Daoy (cell line): ENCODE results near the gene ANK3. TPM values are rescaled to one million over a fixed set of nuclear protein-coding genes. Genes with fewer than 3 reads are reported as not detected.

Source experiments
- DNase-seq: peaks from one replicate; pipeline ENCODE4 v3.0.0-alpha.2; 2015; ENCODE audit warnings: low read depth
- total RNA-seq: library from RNA; depleted of rRNA; stranded (reverse); fragments of >200 nt; shearing (Covaris generic); gene quantifications from 2 replicates; pipeline ENCODE4 v1.2.3, GENCODE V29; 2014

Gene ANK3
- total RNA-seq, 1 experiment from 2014 or later, result 15.9 TPM

DNA sequence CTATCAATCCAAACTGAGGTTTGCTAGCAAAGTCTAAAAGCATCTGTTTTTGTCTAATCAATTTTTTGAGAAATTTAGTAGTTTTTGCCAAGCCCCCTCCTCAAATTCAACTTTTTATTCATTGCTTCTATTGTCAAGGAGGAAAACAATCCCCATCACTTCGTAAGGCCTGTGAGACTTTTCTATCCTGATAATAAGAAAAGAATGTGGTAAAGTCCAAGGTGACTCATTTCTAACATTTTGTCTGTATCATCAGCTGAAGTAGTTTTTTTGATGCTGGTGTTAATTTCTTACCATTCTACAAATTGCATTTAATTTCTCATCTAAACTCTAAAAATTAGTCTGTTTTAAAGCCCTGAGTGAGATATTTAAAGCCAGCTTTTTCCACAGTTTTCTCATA, 11.7 kb downstream of the ANK3 start:
- peak; percentile 26 for DNase-seq

DNA sequence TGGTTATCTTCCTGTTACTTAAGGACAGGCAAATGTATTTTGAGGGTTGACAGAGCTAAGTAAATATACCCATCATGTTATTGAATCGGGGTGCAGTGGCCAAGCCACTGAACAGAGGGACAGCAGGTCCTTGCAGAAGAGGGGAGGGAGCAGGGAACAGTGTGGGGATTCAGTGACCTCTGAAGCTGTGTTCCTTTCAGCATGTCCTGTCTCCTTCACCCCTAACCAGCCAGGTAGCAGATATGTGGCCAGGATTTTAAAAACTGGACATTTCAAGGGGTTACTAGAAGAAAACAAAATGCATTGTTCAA, 12.7 kb downstream of the ANK3 start:
- DNase-seq, result no peak

DNA sequence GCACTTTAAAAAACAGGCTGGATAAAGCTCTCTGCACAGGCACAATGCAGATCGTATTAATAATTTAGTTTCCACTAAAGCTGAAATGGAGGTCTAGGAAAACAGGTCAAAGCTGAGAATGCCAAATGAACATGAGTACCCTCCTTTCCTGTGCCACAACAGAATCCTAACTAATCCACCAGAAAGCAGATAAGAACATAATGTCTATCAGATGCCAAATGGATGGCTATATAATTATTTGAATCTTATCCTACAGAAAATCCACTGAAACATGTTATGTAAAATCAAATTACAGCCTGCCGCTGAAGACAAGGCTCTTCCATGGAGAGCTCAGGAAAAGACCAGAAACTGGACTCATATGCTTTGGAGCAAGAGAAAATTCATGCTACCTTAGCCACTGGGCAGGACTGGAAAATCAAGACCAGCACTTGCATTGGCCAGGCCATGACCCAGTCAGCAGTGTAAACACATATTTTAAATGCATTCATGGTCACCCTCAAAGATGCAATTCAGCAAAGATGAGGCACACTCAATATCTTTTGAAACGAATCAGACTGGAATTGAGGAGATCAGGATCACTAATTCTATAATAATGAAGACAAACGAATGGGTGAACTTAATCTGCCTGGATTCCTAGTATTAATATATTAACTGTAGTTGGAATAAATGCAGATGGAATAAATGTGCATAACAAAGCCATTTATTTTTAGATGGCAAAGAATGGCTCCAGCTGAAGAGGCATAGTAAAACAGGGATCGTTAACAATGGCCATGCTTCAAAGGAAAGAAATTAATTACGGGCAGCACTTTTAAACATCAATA, 13.2 kb downstream of the ANK3 start:
- no peak for DNase-seq

DNA sequence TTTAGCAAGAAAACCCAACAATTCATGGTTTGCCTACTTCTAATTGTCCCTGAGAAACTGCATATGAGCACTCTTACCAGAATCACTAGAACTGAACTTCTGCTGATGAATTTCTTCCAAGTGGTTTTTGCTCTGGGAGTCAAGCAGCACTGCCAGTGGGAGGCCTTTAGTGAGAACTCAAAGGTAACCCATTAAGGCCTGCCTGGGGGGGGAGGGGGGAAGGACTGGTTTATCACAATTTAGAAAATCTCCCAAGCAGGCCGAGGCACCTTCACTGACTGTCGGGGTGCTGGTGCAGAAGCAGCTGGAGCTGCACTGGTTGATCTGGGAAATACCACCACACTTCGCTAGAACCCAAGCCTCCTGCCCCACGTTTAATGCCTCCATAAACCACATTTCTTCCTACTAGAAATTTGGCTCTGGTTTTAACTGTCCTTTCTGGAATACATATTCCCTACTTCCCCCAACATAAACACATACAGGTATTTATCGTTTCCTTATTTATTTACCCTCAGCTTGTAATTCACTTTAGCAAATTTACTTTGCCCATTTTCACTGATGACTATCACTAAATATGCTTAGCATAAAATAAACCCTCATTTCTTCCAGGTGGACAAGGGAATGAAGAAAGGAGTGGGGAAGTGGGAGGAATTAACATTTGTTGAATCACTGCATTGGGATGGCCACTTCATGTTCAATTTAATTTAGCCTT, 14.2 kb downstream of the ANK3 start:
- DNase-seq, result no peak

DNA sequence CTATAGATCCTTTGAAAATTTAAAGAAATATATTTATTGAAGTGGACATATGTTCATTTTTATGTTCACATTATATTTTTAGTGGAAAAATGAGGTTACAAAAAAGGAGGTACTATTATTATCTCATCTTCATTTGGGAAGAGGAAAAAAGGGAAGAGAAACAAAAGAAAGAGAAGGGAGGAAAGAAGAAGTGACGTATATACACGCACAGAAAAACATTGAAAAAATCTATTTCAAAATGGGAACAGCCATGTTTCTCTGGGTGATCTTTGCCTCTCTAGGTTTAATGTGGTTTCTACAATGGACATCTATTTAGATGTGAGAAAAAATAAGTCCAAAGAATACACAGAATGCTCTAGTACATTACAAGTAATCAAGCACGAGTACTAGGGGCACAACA, 14.8 kb downstream of the ANK3 start:
- no peak for DNase-seq

DNA sequence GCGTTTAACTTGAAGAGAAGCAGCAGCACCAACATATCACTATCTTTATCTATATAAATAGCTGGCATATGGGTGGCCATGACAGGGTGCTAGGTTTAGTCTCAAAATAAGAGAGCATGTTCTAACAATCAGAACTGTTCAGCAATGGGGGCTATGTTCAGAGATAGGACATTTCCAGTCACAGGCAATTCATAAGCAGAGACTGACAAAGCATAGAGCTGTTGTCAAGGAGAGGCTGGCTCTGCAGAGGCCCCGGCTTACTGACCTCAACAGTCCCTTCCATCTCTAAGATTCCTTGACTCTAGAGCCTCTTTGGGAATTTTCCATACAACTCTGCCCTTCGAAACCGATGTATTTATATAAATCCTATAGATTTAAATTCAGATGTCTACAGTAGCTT, 17.2 kb downstream of the ANK3 start:
- no peak for DNase-seq

DNA sequence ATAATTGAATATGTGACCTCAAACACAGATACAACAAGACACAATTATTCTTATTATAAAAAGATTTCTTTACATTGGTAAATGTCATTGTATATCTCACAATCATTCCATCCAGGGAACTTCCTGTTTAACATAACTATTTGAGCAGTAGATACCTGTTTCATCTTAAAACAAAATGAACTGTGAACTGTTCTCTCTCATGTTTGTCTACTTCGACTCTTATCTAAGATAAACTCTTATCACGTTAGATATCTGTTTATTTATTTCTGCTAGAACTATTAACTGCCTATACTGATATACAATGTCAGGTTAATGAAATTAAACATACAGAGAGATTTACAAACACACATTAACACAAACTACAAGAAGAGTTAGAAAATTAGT, 20.1 kb downstream of the ANK3 start:
- DNase-seq, result no peak

DNA sequence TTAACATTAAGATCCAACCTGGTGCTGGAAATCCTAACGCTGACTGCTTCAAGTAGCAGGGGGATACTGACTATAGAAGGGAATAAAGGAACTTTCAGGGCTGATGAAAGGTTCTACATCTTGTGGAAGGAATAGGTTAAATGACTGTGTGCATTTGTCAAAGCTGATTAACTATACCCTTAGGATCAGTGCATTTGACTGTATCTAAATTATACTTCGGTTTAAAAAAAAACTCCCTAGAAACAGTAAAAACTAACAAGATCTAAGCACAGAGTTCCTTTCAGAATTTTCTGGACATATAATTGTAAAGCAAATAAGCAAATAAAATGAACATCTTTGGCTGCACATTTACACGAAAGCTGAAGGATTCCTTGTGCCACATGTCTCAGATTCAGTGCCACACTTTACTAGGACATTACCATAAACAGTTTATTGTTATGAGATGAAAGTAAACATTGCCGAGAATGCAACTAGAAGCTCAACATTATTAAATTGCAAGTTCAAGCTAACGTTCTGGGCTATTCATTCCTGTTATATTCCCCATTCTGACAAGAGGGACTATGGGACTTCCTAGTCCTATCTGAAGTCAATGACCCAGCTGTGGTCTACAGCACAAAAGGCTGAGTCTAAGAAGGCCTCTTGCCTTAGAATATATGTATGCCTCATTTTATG, 20.7 kb downstream of the ANK3 start:
- no peak for DNase-seq

DNA sequence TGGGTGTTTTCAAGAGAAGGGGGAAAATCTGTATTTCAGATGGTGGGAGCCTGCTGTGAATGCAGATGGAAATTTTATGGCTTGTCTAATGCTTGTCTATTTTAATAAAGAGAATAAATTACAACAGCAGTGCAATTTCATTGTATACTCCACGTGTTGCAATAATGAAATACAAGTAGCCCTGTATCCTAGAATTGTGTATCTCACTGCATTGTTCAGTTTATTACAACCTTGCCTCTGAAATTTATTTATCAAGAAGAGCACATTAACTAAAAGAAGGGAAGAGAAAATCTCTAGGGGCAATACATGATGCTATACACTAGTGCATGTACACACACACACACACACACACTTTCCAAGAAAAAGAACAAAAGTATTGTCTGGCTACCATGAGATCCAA, 21.8 kb downstream of the ANK3 start:
- DNase-seq, result no peak

DNA sequence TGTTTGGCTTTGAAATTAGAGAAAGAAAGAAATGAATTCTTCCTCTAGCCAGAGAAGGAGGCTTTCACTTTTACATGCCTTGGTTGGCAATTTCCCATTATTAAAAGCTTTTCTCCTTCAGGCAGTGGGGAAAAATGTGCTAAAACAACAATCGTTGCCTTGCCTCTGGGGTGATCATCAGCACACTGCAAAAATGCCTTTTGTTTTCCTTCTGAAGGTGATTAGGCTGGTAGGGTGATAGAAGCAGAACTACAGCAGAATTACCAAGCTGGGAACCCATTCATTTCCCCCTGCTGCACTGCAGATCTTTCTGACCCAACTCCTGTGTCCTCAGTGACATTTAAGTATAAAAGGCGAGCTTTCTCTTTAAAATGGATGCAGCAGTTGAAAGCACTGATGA, 22.2 kb downstream of the ANK3 start:
- no peak for DNase-seq

DNA sequence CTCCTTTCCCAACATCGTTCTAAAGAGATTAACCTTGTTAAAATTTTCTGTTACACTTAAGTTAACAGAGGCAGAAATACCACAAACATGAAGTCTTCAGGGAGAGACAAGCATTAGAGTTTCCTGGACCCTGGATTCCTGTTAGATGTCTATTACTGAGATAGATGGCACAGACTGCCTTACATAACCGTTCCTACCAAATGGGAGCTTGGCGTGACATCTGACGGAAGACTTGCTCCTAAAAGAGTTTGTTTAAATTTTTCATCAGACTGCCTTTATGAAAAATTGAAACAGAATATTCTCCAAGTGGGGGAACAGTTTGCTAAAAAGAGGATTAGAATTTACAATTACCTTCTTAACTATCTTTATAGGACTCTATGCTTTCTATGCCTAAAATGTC, 22.7 kb downstream of the ANK3 start:
- DNase-seq, result no peak

DNA sequence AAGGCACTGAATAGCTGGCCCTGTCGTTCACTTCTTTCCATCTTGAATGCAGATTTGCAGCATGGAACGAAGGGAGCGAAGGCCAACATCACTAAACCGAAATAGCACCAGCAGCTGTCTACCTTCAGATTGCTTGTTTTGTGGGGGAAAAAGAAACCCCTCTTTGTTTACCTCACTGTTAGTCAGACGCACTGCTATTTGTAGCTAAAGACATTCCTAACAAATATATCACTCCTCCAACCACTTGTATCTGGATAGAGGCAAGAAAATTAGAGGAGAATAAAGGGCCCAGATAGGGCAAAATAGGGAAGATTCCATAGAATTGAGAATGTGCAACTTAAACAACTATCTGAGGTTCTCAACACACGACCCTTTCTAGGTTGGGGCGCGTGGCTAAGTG, 26.5 kb downstream of the ANK3 start:
- no peak for DNase-seq

DNA sequence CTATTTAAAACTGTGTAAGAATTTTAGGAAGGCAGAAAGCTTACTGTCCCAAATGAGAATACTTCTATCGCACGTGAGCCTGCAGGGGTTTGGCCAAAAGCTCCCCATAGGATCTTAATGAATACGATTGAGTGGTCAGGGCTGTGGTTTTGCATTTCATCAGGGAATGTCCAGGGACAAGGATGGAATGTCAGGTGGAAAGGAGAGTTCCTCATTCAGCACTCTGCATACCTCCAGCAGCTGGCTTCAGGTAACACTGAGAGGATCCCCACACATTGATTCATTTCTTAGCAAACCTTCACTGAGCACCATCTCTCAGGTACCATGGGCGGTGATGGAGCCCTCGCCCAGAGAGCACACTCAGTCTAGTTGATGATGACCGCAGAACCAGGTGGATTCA, 27.2 kb downstream of the ANK3 start:
- no peak for DNase-seq

DNA sequence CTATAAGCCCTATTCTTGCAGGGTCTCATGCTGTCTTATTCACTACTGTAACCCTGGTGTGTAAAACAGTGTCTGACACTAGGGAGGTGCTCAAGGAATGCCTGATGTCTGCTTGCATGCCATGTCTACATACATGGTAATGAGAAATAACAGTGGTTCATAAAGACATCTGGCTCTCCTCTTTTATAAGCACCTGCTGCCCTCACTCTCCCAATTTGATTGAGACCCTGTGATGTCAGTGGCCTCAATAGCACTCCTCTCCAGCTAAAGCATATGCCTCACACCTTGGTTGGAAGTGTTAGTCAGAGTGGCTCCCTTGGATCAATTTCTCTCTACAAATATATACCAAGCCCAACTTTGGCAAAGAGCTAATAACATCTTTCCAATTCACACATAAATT, 30.6 kb downstream of the ANK3 start:
- DNase-seq, result no peak

DNA sequence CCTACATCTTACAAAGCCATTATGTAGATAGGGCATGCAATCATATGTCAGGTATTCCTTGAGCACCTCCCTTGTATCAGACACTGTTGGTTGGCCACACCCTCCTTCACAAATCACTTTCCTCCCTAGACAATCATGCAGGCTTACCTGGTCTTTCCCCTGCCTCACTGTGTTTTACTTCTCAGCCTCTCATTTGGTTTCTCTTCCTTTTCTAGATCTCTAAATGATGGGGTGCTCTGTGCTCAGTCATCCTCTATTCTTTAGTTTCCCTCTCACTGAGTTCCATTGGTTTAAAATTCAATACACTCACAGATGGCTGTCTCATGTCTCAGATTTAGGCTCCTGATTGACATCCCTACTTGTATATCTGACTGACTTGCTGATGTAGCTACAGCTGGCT, 31.4 kb downstream of the ANK3 start:
- no peak for DNase-seq

DNA sequence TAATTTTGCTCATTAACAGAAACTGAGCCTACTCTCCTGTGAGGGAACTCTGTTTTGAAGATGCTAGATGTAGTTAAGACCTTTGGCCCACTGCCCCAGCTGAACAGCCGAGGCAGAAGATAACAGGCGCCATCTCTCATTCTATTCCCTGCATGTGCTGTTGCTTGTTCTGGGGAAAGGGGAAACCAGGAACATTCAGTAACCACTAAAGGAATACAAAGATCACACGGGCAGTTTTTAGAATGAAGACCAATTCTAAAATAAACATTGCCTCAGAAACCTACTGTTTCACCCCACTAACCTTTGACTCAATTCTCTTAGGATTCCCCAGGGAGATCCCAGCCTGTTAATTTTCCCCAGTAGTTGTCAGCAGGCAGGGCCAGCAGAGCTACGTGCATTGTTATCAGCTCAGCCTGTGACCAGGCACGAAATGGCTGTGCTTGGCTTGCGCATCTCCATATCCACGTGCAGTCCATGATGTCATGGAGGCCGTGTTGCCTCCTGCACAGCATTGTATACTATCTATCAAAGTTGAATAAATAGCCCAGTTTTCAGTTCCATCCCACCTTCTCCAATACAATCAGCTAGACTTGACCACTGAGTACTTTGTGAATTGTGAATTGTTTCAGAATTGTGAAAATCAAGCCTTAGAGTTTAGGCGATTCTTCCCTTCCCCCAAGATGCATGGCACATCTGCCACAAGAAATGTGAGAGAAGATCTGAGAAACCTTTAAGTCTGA, 36.0 kb downstream of the ANK3 start:
- peak; percentile 44 for DNase-seq

DNA sequence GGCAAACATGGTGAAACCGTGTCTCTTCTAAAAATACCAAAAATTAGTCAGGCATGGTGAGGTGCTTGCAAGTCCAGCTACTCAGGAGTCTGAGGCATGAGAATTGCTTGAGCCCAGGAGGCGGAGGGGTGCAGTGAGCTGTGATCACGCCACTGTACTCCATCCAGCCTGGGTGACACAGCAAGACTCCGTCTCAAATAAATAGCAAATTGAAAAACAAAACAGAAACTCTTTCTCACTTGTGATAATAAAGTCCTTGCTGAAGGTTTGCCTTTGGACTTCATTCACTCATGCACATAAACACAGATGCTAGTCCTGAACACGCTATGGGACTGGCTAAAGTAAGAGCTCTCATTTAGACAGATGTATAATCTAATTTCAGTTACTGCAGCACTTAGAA, 37.6 kb downstream of the ANK3 start:
- DNase-seq, result no peak

DNA sequence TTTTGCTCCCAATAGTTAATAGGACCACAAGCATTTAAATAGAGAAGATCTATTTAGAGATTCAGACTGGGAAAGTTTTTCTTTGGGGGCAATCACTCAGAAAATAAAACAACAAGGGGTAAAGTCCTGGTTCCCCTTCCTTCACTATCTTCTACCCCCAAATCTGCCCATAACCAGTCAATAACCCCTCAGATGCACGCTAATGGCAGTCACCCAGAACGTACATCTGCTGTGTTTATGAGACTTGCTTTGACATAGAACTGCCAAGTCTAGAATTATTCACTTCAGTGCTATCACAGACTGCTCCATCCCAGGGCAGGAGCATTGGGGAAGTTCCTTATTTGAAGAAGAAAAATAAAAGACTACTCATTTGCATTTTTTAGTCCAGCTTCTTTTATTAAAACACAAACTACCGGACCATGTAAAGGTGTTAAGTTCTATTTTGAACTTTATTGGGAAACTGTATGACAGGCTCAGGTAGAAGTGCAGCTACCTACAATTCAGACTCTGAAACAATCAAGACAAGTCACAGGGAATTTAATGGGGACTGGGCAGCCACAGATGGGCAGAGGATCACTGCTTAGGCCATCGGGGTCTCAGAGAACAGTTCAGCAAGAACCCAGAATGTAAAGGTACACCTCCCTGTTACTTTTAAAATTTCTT, 38.4 kb downstream of the ANK3 start:
- DNase-seq, result no peak

DNA sequence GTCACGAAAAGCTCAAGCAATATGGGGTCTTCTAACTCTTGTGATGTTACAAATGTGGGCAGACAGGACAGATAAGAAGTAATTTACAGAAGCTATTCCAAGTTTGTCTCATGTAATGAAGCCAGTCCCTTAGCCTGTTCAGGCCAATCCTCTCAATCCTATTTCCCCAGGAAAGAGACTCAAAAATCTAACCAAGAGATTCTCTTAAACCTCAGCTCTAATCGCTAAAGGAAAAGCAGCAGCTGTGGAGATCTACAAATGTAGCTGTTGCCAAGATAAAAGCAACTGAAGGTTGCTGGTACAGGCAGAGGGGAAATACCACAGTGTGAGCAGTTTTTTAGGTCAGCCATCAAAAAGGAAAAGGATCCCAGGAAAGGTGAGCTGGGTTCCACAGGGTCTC, 39.3 kb downstream of the ANK3 start:
- DNase-seq, result no peak

DNA sequence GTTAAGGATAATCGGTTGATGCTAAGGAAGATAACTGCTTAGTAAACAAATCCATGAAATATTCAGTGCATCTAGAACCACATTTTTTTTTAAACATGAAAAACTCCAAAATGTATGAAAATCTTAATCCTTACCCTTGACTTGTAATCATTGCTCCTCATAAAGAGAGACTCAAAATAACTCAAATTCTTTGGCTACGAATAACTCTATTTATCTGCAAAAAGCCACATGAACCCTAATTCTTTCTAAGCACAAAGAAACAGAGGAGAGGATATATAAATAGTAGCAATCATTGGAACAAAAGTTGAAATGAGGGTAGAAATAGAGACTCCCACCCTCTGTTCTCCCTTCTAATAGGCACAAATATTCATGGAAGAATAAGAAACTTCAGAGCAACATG, 40.2 kb downstream of the ANK3 start:
- DNase-seq, result no peak

DNA sequence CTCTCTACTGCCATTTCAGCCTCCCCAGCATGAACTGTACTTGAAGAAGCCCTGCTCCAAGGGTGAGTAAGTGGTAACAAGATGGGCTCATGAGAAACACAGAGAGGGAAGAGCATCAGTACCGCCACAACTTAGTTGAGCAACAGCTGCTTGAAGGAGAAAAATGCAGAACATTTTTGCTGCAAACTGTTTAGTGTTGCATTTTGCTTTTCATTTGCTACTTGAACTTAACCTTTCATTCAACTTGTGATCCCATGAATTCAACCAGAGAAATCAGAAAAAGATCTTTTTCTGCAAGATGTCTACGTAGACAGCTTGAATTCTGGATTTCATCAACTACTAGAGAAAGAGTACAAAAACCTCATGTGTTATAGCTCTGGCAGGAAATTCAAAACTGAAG, 40.7 kb downstream of the ANK3 start:
- DNase-seq, result no peak

DNA sequence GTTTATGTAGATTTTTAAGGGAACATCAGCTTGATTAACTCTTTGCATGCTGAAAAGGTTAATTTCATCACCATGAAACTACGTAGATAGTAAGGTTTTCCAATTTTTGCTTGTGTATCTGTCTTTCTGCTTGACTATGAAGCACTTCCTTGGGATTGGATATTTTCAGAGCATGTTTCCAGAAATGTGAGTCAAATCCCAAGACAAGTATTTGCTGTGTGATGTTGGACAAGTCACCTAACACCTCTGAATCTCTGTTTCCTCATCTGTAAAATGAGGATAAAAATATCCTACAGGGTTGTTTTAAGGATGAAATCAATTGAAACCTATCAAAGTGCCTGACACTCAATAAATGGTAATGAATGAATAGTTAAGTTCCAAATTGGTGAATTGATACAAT, 42.4 kb downstream of the ANK3 start:
- no peak for DNase-seq
